ENCODE results near the gene DYNLT4. TPM values are rescaled to one million over a fixed set of nuclear protein-coding genes. Genes with fewer than 3 reads are reported as not detected.

Gene DYNLT4
- total and polyA plus RNA-seq, 2 experiments from 2014 or later, result 0.30 to 2.2 TPM

- Histone ChIP-seq H3K79me2 (peaks cover 17% of the 10 kb centered on the region), H3K9me3 (ENCODE audit: low read depth) (no peaks in the 10 kb centered on the region), H3K27me3 (no peaks in the 10 kb centered on the region), H3K4me1 (ENCODE audit: insufficient read depth) (peaks cover 53% of the 10 kb centered on the region), H3K36me3 (replicated peaks; ENCODE audit: insufficient read depth, low read depth) (no peaks in the 10 kb centered on the region), H3K4me3 (no peak overlapping the region), H3K27ac (peak overlapping the region; percentile 100), H2AFZ (no peak overlapping the region), H4K20me1 (ENCODE audit: insufficient read depth, poor library complexity, severe bottlenecking) (no peaks in the 10 kb centered on the region), H3K9me2 (replicated peaks; ENCODE audit: insufficient read depth) (no peaks in the 10 kb centered on the region), H3K4me2 (peak overlapping the region; percentile 75)
- WGBS (ENCODE audit: low lambda C conversion rate, missing lambda C conversion rate), result 84% methylated on average over 12 of the region's 12 CpGs
- peak; percentile 16 for DNase-seq (ENCODE audit: low spot score)
- TF ChIP-seq EZH2phosphoT487 (IDR thresholded peaks at IDR 0.05; ENCODE audit: low read depth, severe bottlenecking, unreplicated experiment), result no peak
- no peak for TF ChIP-seq CTCF (IDR thresholded peaks at IDR 0.05; ENCODE audit: poor library complexity)
- TF ChIP-seq EZH2 (IDR thresholded peaks at IDR 0.05; ENCODE audit: borderline replicate concordance), result no peak
Observed at GRCh38 chr1:44810101-44810761, 3.1 kb upstream of the DYNLT4 start.

GRCh38 chr1:44808938-44809917 lies 2.1 kb upstream of the DYNLT4 start:
- Histone ChIP-seq H3K9me3 (ENCODE audit: low read depth) (no peaks in the 10 kb centered on the region), H4K20me1 (ENCODE audit: insufficient read depth, poor library complexity, severe bottlenecking) (no peaks in the 10 kb centered on the region), H3K4me3 (no peak overlapping the region), H3K27me3 (no peaks in the 10 kb centered on the region), H3K4me2 (peak overlapping the region; percentile 75), H3K79me2 (peaks cover 17% of the 10 kb centered on the region), H3K9me2 (replicated peaks; ENCODE audit: insufficient read depth) (no peaks in the 10 kb centered on the region), H2AFZ (no peak overlapping the region), H3K36me3 (replicated peaks; ENCODE audit: insufficient read depth, low read depth) (no peaks in the 10 kb centered on the region), H3K27ac (peak overlapping the region; percentile 100), H3K4me1 (ENCODE audit: insufficient read depth) (peaks cover 53% of the 10 kb centered on the region)
- TF ChIP-seq CTCF (IDR thresholded peaks at IDR 0.05; ENCODE audit: poor library complexity) (no peak), EZH2phosphoT487 (IDR thresholded peaks at IDR 0.05; ENCODE audit: low read depth, severe bottlenecking, unreplicated experiment) (no peak), EZH2 (IDR thresholded peaks at IDR 0.05; ENCODE audit: borderline replicate concordance) (no peak)
- DNase-seq (ENCODE audit: low spot score), result peak; percentile 79
- WGBS (ENCODE audit: low lambda C conversion rate, missing lambda C conversion rate), result 36% methylated on average over 6 of the region's 6 CpGs

- WGBS (ENCODE audit: low lambda C conversion rate, missing lambda C conversion rate), result 27% methylated on average over 23 of the region's 23 CpGs
- Histone ChIP-seq H2AFZ (no peak within 1 kb of the TSS), H3K79me2 (peaks cover 17% of the 10 kb centered on the region), H3K4me2 (peak within 1 kb of the TSS; percentile 75), H3K27ac (peak within 1 kb of the TSS; percentile 100), H3K36me3 (replicated peaks; ENCODE audit: insufficient read depth, low read depth) (no peaks in the 10 kb centered on the region), H3K9me3 (ENCODE audit: low read depth) (no peaks in the 10 kb centered on the region), H3K4me3 (no peak within 1 kb of the TSS), H3K9me2 (replicated peaks; ENCODE audit: insufficient read depth) (no peaks in the 10 kb centered on the region), H3K4me1 (ENCODE audit: insufficient read depth) (peaks cover 51% of the 10 kb centered on the region), H3K27me3 (no peaks in the 10 kb centered on the region), H4K20me1 (ENCODE audit: insufficient read depth, poor library complexity, severe bottlenecking) (no peaks in the 10 kb centered on the region)
- TF ChIP-seq EZH2phosphoT487 (IDR thresholded peaks at IDR 0.05; ENCODE audit: low read depth, severe bottlenecking, unreplicated experiment), result no peak
- TF ChIP-seq EZH2 (IDR thresholded peaks at IDR 0.05; ENCODE audit: borderline replicate concordance), result no peak
- TF ChIP-seq CTCF (IDR thresholded peaks at IDR 0.05; ENCODE audit: poor library complexity), result no peak
- DNase-seq (ENCODE audit: low spot score), result peak; percentile 95
Observed at GRCh38 chr1:44808063-44808937, 1.1 kb upstream of the DYNLT4 start, which contains the start of gene BTBD19. Gene BTBD19, plus strand, starts transcription at chr1:44808523. Its CDS starts 298 bp downstream, at chr1:44808821.
